SU-DHL-6 (cell line): ENCODE results near the gene SLC12A5.

Experiments used
- H2AFZ ChIP-seq: fragments of 200-600 bp; sonication (generic); 2 replicates; pipeline ENCODE4 v1.6.1; 2014; ENCODE audit warnings: low read depth, mild to moderate bottlenecking, moderate library complexity, mixed read lengths, antibody characterized with exemption, low read length; ENCODE audit not compliant: severe bottlenecking
- H3F3A ChIP-seq: fragments of 200-600 bp; shearing (Covaris generic); 2 replicates; pipeline ENCODE4 v1.6.0; 2016; ENCODE audit warnings: antibody characterized with exemption, mild to moderate bottlenecking; ENCODE audit not compliant: insufficient read depth
- H3K27ac ChIP-seq: fragments of 200-600 bp; sonication (generic); 2 replicates; pipeline ENCODE4 v1.5.1; 2016; ENCODE audit warnings: low read depth, mild to moderate bottlenecking, low read length, moderate library complexity, mixed read lengths
- H3K27me3 ChIP-seq: fragments of 200-600 bp; sonication (generic), shearing (Covaris generic); 2 replicates; pipeline ENCODE4 v1.6.0; 2014; ENCODE audit warnings: mild to moderate bottlenecking, low read length
- H3K36me3 ChIP-seq: fragments of 200-600 bp; sonication (generic); 2 replicates; pipeline ENCODE4 v1.6.1; 2014; ENCODE audit warnings: mild to moderate bottlenecking, low read length, mixed read lengths
- H3K4me2 ChIP-seq: fragments of 300-600, 200-600 bp; shearing (Covaris generic), sonication (generic); 2 replicates; pipeline ENCODE4 v1.6.0; 2014; ENCODE audit warnings: low read length, low read depth, mild to moderate bottlenecking; ENCODE audit not compliant: poor library complexity, severe bottlenecking
- H3K4me3 ChIP-seq: fragments of 200-600 bp; sonication (generic); 2 replicates; pipeline ENCODE4 v1.5.1; 2014; ENCODE audit warnings: antibody characterized with exemption, low read length, mild to moderate bottlenecking, mixed read lengths; ENCODE audit not compliant: insufficient read depth, poor library complexity, severe bottlenecking
- H3K79me2 ChIP-seq: fragments of 200-600 bp; sonication (generic); 2 replicates; pipeline ENCODE4 v1.6.1; 2014; ENCODE audit warnings: mild to moderate bottlenecking, low read length, moderate library complexity; ENCODE audit not compliant: insufficient read depth
- H3K9ac ChIP-seq: fragments of 200-600 bp; sonication (generic); 2 replicates; pipeline ENCODE4 v1.7.0; 2014; ENCODE audit warnings: mild to moderate bottlenecking, low read length
- H3K9me2 ChIP-seq: fragments of 200-600 bp; sonication (generic); replicated peaks from 2 replicates; pipeline ENCODE4 v1.6.1; 2014; ENCODE audit warnings: low read length; ENCODE audit not compliant: insufficient read depth
- H3K9me3 ChIP-seq: fragments of 200-600 bp; sonication (generic); 2 replicates; pipeline ENCODE4 v1.6.1; 2014; ENCODE audit warnings: low read length, mixed read lengths; ENCODE audit not compliant: insufficient read depth
- H4K20me1 ChIP-seq: fragments of 200-600 bp; sonication (generic); 2 replicates; pipeline ENCODE4 v1.6.1; 2014; ENCODE audit warnings: low read depth, mild to moderate bottlenecking, antibody characterized with exemption, low read length, moderate library complexity, mixed read lengths
- CTCF ChIP-seq: fragments of 200-600 bp; sonication (generic); IDR thresholded peaks from one replicate; pipeline ENCODE4 v1.5.1; 2017; ENCODE audit warnings: antibody characterized with exemption, mild to moderate bottlenecking, low read length, moderate library complexity; ENCODE audit not compliant: insufficient read depth, poor library complexity, severe bottlenecking
- EZH2phosphoT487 ChIP-seq: fragments of 200-600 bp; sonication (generic), shearing (Covaris generic); conservative IDR thresholded peaks from 2 replicates; pipeline ENCODE4 v1.6.1; 2018; ENCODE audit warnings: mild to moderate bottlenecking, antibody characterized with exemption, low read length, moderate library complexity, mixed read lengths

Gene SLC12A5

GRCh38 chr20:46006964-46007363 lies 22.1 kb upstream of the SLC12A5 start:
- H3K27ac ChIP-seq = no peak overlapping the region
- no peaks in the 10 kb centered on the region for H3K27me3 ChIP-seq
- no peaks in the 10 kb centered on the region for H4K20me1 ChIP-seq
- H3F3A ChIP-seq = no peaks in the 10 kb centered on the region
- no peak overlapping the region for H3K9ac ChIP-seq
- H3K79me2 ChIP-seq = no peaks in the 10 kb centered on the region
- H3K9me2 ChIP-seq = no peaks in the 10 kb centered on the region
- H3K36me3 ChIP-seq = no peaks in the 10 kb centered on the region
- no peak for TF ChIP-seq CTCF
- TF ChIP-seq EZH2phosphoT487 = no peak
- no peaks in the 10 kb centered on the region for H3K9me3 ChIP-seq
- no peak overlapping the region for H3K4me2 ChIP-seq
- no peak overlapping the region for H3K4me3 ChIP-seq
- H2AFZ ChIP-seq = no peak overlapping the region

- Histone ChIP-seq H3F3A (no peaks in the 10 kb centered on the region), H3K36me3 (no peaks in the 10 kb centered on the region), H2AFZ (no peak overlapping the region), H3K27me3 (no peaks in the 10 kb centered on the region), H3K27ac (no peak overlapping the region), H3K9ac (no peak overlapping the region), H3K9me3 (no peaks in the 10 kb centered on the region), H4K20me1 (no peaks in the 10 kb centered on the region), H3K9me2 (no peaks in the 10 kb centered on the region), H3K79me2 (no peaks in the 10 kb centered on the region), H3K4me2 (no peak overlapping the region), H3K4me3 (no peak overlapping the region)
- TF ChIP-seq CTCF = no peak
- TF ChIP-seq EZH2phosphoT487 = no peak
These were observed 21.3 kb upstream of the SLC12A5 start for GRCh38 chr20:46007671-46008070.

- Histone ChIP-seq H3F3A (no peaks in the 10 kb centered on the region), H3K9ac (no peak overlapping the region), H3K27me3 (no peaks in the 10 kb centered on the region), H3K9me3 (no peaks in the 10 kb centered on the region), H3K9me2 (no peaks in the 10 kb centered on the region), H2AFZ (no peak overlapping the region), H4K20me1 (no peaks in the 10 kb centered on the region), H3K36me3 (no peaks in the 10 kb centered on the region), H3K27ac (no peak overlapping the region), H3K4me3 (no peak overlapping the region), H3K79me2 (no peaks in the 10 kb centered on the region), H3K4me2 (no peak overlapping the region)
- no peak for TF ChIP-seq EZH2phosphoT487
These were observed 19.2 kb upstream of the SLC12A5 start for GRCh38 chr20:46009816-46010215.

- Histone ChIP-seq H4K20me1 (no peaks in the 10 kb centered on the region), H2AFZ (no peak overlapping the region), H3K9me2 (no peaks in the 10 kb centered on the region), H3K27me3 (no peaks in the 10 kb centered on the region), H3K4me2 (no peak overlapping the region), H3K27ac (no peak overlapping the region), H3F3A (no peaks in the 10 kb centered on the region), H3K36me3 (no peaks in the 10 kb centered on the region), H3K9ac (no peak overlapping the region), H3K9me3 (no peaks in the 10 kb centered on the region), H3K79me2 (no peaks in the 10 kb centered on the region), H3K4me3 (no peak overlapping the region)
- TF ChIP-seq EZH2phosphoT487 = no peak
- no peak for TF ChIP-seq CTCF
These were observed 18.3 kb upstream of the SLC12A5 start for GRCh38 chr20:46010491-46011391.
